ENCODE results near the gene HMGCLL1. TPM values are rescaled to one million over a fixed set of nuclear protein-coding genes. Genes with fewer than 3 reads are reported as not detected.

The HMGCLL1 gene
- total RNA-seq, 1 experiment from 2014 or later, result 0.11 TPM

GRCh38 chr6:55528624-55529023 is 50.4 kb downstream of the HMGCLL1 start:
- H3K4me1 Mint-ChIP-seq, result peaks cover 21% of the 10 kb centered on the region

GRCh38 chr6:55524441-55524840 is 54.6 kb downstream of the HMGCLL1 start:
- Mint-ChIP-seq H3K4me1 (peaks cover 18% of the 10 kb centered on the region), H3K36me3 (no peaks in the 10 kb centered on the region), H3K9me3 (no peaks in the 10 kb centered on the region), H3K27ac (no peak overlapping the region), H3K27me3 (ENCODE audit: low read depth) (no peaks in the 10 kb centered on the region), H3K4me3 (no peak overlapping the region)
- DNase-seq (ENCODE audit: low spot score) (no peak), ATAC-seq (no peak)
- TF ChIP-seq RORB (CRISPR knock-in tag; IDR thresholded peaks at IDR 0.05), result no peak
- POLR2A ChIA-PET, result no interaction called here
- CTCF ChIA-PET, result no interaction called here

More at GRCh38 chr6:55528624-55529023, 50.4 kb downstream of the HMGCLL1 start:
- DNase-seq (ENCODE audit: low spot score) (no peak), ATAC-seq (peak; percentile 90)
- no peaks in the 10 kb centered on the region for H3K36me3 Mint-ChIP-seq
- H3K27me3 Mint-ChIP-seq (ENCODE audit: low read depth), result no peaks in the 10 kb centered on the region
- TF ChIP-seq ESRRA (CRISPR knock-in tag; IDR thresholded peaks at IDR 0.05; ENCODE audit: borderline replicate concordance) (no peak), SOX15 (CRISPR knock-in tag; IDR thresholded peaks at IDR 0.05) (no peak), KAT7 (CRISPR knock-in tag; IDR thresholded peaks at IDR 0.05; ENCODE audit: borderline replicate concordance) (no peak), EMX1 (CRISPR knock-in tag; IDR thresholded peaks at IDR 0.05) (no peak), GABPB1 (CRISPR knock-in tag; IDR thresholded peaks at IDR 0.05) (no peak), ATF3 (CRISPR knock-in tag; conservative IDR thresholded peaks at IDR 0.05) (no peak), NR3C1 (CRISPR knock-in tag; conservative IDR thresholded peaks at IDR 0.05; ENCODE audit: low read depth) (no peak), ZBTB43 (CRISPR knock-in tag; IDR thresholded peaks at IDR 0.05) (no peak), E2F5 (CRISPR knock-in tag; IDR thresholded peaks at IDR 0.05) (no peak), NR1H2 (CRISPR knock-in tag; IDR thresholded peaks at IDR 0.05) (no peak), ZMAT4 (CRISPR knock-in tag; IDR thresholded peaks at IDR 0.05) (no peak), TEAD4 (CRISPR knock-in tag; IDR thresholded peaks at IDR 0.05) (no peak), MYBL2 (CRISPR knock-in tag; IDR thresholded peaks at IDR 0.05) (no peak)
- ChIA-PET POLR2A (no interaction called here), CTCF (interaction anchor here (1.1 to 1.6 kb wide), 2 partner anchors 15 to 83 kb away, joined by 3 read pairs; no protein-coding TSS in a partner anchor)
- no peak overlapping the region for H3K27ac Mint-ChIP-seq
- H3K4me3 Mint-ChIP-seq, result no peak overlapping the region
- H3K9me3 Mint-ChIP-seq, result no peaks in the 10 kb centered on the region

GRCh38 chr6:55518529-55519060 is 60.4 kb downstream of the HMGCLL1 start:
- ATAC-seq, result no peak
- ChIA-PET POLR2A (no interaction called here), CTCF (no interaction called here)
- no peaks in the 10 kb centered on the region for H3K27me3 Mint-ChIP-seq (ENCODE audit: low read depth)
- H3K4me3 Mint-ChIP-seq, result no peak overlapping the region
- no peak overlapping the region for H3K27ac Mint-ChIP-seq
- no peaks in the 10 kb centered on the region for H3K36me3 Mint-ChIP-seq
- no peaks in the 10 kb centered on the region for H3K4me1 Mint-ChIP-seq
- H3K9me3 Mint-ChIP-seq, result no peaks in the 10 kb centered on the region
- no peak for DNase-seq (ENCODE audit: low spot score)
- TF ChIP-seq NFYB (CRISPR knock-in tag; conservative IDR thresholded peaks at IDR 0.05; ENCODE audit: low read depth) (no peak), RELA (CRISPR knock-in tag; IDR thresholded peaks at IDR 0.05; ENCODE audit: borderline replicate concordance) (no peak), USF1 (CRISPR knock-in tag; IDR thresholded peaks at IDR 0.05) (no peak), ZBTB21 (CRISPR knock-in tag; IDR thresholded peaks at IDR 0.05; ENCODE audit: borderline replicate concordance) (no peak), CREM (CRISPR knock-in tag; IDR thresholded peaks at IDR 0.05) (no peak), USF2 (CRISPR knock-in tag; IDR thresholded peaks at IDR 0.05) (no peak), IRF1 (CRISPR knock-in tag; IDR thresholded peaks at IDR 0.05) (no peak), JAZF1 (CRISPR knock-in tag; IDR thresholded peaks at IDR 0.05) (no peak), HMGXB4 (CRISPR knock-in tag; IDR thresholded peaks at IDR 0.05) (no peak), NR3C1 (CRISPR knock-in tag; conservative IDR thresholded peaks at IDR 0.05; ENCODE audit: low read depth) (no peak), ZNF317 (CRISPR knock-in tag; IDR thresholded peaks at IDR 0.05; ENCODE audit: borderline replicate concordance, low read depth) (no peak)

All from WTC11 (cell line).